Choroid plexus epithelial cell (primary cell): ENCODE results near the gene PELI3.

ENCODE experiments used
- DNase-seq: peaks from one replicate; pipeline ENCODE4 v3.0.0-alpha.2; 2010; ENCODE audit warnings: low read depth
- H3K4me3 ChIP-seq: 2 replicates; pipeline ENCODE4 v1.5.1; 2011; ENCODE audit warnings: low read depth, mild to moderate bottlenecking, control low read depth, low read length, moderate library complexity
- CTCF ChIP-seq: conservative IDR thresholded peaks from 2 replicates; pipeline ENCODE4 v1.5.1; 2011; ENCODE audit warnings: low read depth, mild to moderate bottlenecking, control low read depth, inconsistent platforms, low read length, moderate library complexity

PELI3 gene

DNA sequence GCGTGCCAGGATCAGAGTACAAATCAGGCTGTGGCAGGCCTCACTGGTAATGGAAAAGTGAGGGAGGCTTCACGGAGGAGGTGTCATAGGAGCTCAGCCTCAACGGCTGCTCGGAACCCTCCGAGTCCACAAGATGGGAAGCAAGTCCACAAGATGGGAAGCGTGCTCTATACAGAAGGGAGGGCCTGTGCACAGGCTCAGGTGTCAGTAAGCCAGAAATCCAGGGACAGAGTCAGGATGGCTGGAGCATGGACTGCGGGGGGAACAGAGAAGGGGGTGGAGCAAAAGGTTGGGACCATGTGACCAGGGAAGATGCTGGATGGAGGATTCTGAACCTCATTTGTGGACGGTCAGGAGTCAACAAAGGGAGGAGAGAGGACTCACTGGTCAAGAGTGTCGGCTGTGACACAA, 10.1 kb downstream of the PELI3 start:
- TF ChIP-seq CTCF, result no peak
- H3K4me3 ChIP-seq, result no peak overlapping the region
- no peak for DNase-seq

- TF ChIP-seq CTCF, result no peak
- H3K4me3 ChIP-seq, result no peak overlapping the region
- DNase-seq, result no peak
Observed at GRCh38 chr11:66477263-66478201, 10.8 kb downstream of the PELI3 start.

- DNase-seq, result peak; percentile 26
- peak overlapping the region; percentile 88 for H3K4me3 ChIP-seq
- TF ChIP-seq CTCF, result peak; percentile 86
Observed at GRCh38 chr11:66478729-66479393, 12.2 kb downstream of the PELI3 start.

- DNase-seq, result peak; percentile 50
- H3K4me3 ChIP-seq, result peak overlapping the region; percentile 88
- no peak for TF ChIP-seq CTCF
Observed at GRCh38 chr11:66479394-66480116, 12.8 kb downstream of the PELI3 start.

DNA sequence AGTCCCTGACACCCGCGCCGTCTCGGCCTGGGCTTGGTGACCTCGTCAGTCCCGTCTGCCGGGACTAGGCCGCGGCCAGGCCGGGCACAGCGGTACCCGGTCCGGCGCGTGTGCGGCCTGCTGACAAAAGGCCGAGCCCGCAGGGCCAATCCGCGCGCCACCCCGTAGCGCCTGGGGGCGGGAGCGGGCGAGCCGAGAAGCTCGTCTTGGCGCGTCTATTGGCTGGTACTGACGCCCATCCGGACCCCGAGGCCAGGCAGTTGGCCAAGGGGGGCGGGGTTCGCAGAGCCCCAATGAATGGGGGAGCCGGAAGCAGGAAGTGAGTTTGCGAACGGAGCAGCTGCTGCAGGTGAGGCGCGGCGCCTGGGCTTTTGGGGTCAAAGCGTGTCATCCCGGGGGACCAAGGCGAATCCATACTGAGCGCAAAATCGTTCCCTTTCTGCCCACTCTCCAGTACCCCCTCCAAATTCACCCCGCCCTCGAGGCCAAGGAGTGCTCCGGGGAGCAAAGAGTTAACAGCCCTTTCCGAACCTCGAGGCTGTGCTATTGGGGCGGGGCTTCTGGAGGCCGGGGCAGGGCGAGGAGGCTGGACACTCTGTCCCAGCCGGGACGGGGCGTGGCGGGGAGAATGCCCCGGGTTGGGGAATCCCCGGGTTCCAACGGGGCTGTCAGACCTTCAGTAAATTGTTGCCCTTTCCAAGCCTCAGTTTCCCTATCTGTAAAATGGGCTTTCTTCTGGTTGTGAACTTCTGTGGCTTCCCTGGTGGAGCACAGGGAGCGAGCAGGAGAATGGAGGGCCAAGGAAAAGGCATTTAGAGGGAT, 13.6 kb downstream of the PELI3 start, which contains the start of gene DPP3:
TSS of gene DPP3 (plus strand) at position 318 of the 822 bp plus-strand sequence. CDS start 1,767 bp downstream, outside the sequence.
- TF ChIP-seq CTCF, result no peak
- peak; percentile 97 for DNase-seq
- peak within 1 kb of the TSS; percentile 88 for H3K4me3 ChIP-seq

- no peak for DNase-seq
- TF ChIP-seq CTCF, result no peak
- H3K4me3 ChIP-seq, result no peak overlapping the region
Observed at GRCh38 chr11:66484806-66485380, 18.2 kb downstream of the PELI3 start.
